HepG2 (cell line): ENCODE data around the gene ZNF493. TPM values are rescaled to one million over a fixed set of nuclear protein-coding genes. Genes with fewer than 3 reads are reported as not detected.

Experiments
- AGO2 ChIP-seq: fragments of 200-400 bp; formaldehyde crosslinking; optimal IDR thresholded peaks from 2 replicates; pipeline ENCODE3; 2017; ENCODE audit warnings: mild to moderate bottlenecking, low read depth, low read length, moderate library complexity
- ASH2L ChIP-seq: fragments of 300-600, 200-600 bp; sonication (generic); IDR thresholded peaks from 2 replicates; pipeline ENCODE4 v1.7.0; 2017; ENCODE audit warnings: low read depth, mild to moderate bottlenecking, moderate library complexity, mixed read lengths, low read length; ENCODE audit not compliant: insufficient read length
- ATF5 ChIP-seq: sonication (generic); formaldehyde crosslinking; IDR thresholded peaks from 2 replicates; pipeline ENCODE4 v1.4.0; 2020; ENCODE audit warnings: mild to moderate bottlenecking, low read depth, missing genetic modification reagents
- ATF6 ChIP-seq: sonication (generic); formaldehyde crosslinking; conservative IDR thresholded peaks from 2 replicates; pipeline ENCODE4 v1.4.0; 2020; ENCODE audit warnings: missing genetic modification reagents
- CCAR2 ChIP-seq: fragments of 200-400 bp; formaldehyde crosslinking; optimal IDR thresholded peaks from 2 replicates; pipeline ENCODE3; 2018; ENCODE audit warnings: low read depth, mild to moderate bottlenecking, low read length, moderate library complexity
- MTA1 ChIP-seq: sonication (generic); formaldehyde crosslinking; IDR thresholded peaks from 2 replicates; pipeline ENCODE4 v1.4.0; 2020; ENCODE audit warnings: missing genetic modification reagents, mild to moderate bottlenecking, borderline replicate concordance
- SAP130 ChIP-seq: IDR thresholded peaks from 2 replicates; pipeline ENCODE4 v1.6.1; 2016; ENCODE audit warnings: low read depth
- TBL1XR1 ChIP-seq: fragments of 150-350 bp; IDR thresholded peaks from 2 replicates; pipeline ENCODE4 v1.6.1; 2014; ENCODE audit warnings: borderline replicate concordance, low read length; ENCODE audit not compliant: partially characterized antibody
- TOPORS ChIP-seq: sonication (generic); formaldehyde crosslinking; IDR thresholded peaks from 2 replicates; pipeline ENCODE4 v1.8.0; 2023; ENCODE audit warnings: mild to moderate bottlenecking, missing genetic modification reagents
- ZBTB20 ChIP-seq: sonication (generic); formaldehyde crosslinking; IDR thresholded peaks from 2 replicates; pipeline ENCODE4 v1.8.1; 2023; ENCODE audit warnings: missing genetic modification reagents, low read depth, mild to moderate bottlenecking, borderline replicate concordance
- ZFP1 ChIP-seq: IDR thresholded peaks from 2 replicates; pipeline ENCODE4 v1.6.1; 2016
- ZNF17 ChIP-seq: sonication (generic); formaldehyde crosslinking; IDR thresholded peaks from 2 replicates; pipeline ENCODE4 v1.5.0; 2020; ENCODE audit warnings: mild to moderate bottlenecking, missing genetic modification reagents
- ZNF207 ChIP-seq: fragments of 450-650 bp; IDR thresholded peaks from 2 replicates; pipeline ENCODE4 v1.6.1; 2016; ENCODE audit warnings: antibody characterized with exemption, borderline replicate concordance
- ZNF326 ChIP-seq: sonication (generic); formaldehyde crosslinking; IDR thresholded peaks from 2 replicates; pipeline ENCODE4 v1.4.0; 2020; ENCODE audit warnings: missing genetic modification reagents, borderline replicate concordance
- ZNF407 ChIP-seq: sonication (generic); formaldehyde crosslinking; IDR thresholded peaks from one replicate; pipeline ENCODE4 v1.5.1; 2020; ENCODE audit warnings: mild to moderate bottlenecking, missing genetic modification reagents; ENCODE audit errors: not compliant biosample characterization
- ZNF484 ChIP-seq: sonication (generic); formaldehyde crosslinking; IDR thresholded peaks from 2 replicates; pipeline ENCODE4 v1.5.1; 2020; ENCODE audit warnings: mild to moderate bottlenecking, low read depth, missing genetic modification reagents, borderline replicate concordance
- ZNF607 ChIP-seq: sonication (generic); formaldehyde crosslinking; IDR thresholded peaks from 2 replicates; pipeline ENCODE4 v1.5.1; 2020; ENCODE audit warnings: missing genetic modification reagents, mild to moderate bottlenecking, borderline replicate concordance
- polyA plus RNA-seq, 8 experiments: library from polyadenylated mRNA; depleted of rRNA in 3 of 8; stranded (reverse) in 7 of 8; unstranded in 1 of 8; fragments of >200 nt; fragmentation: Illumina TruSeq in 4 of 8; extraction: Trizol in 4 of 8; gene quantifications; 2 replicates each; pipeline versions ENCODE4 v1.2.1 to v1.2.3, GENCODE V29; 2011 to 2016; ENCODE audit warnings: low read depth in 4 of 8, missing spikeins in 1 of 8, mixed read lengths in 1 of 8; ENCODE audit not compliant: insufficient read depth in 1 of 8
- total RNA-seq, 5 experiments: library from RNA; depleted of rRNA; stranded (reverse); fragments of >200 nt; fragmentation: Illumina TruSeq; extraction: Trizol; gene quantifications; 2 replicates each; pipeline ENCODE4 v1.2.3, GENCODE V29; 2016; ENCODE audit warnings: low read depth in 1 of 5

ZNF493 gene
- total and polyA plus RNA-seq, 2 of the 13 experiments (the other 11 are each of a cell fraction or from before 2014, with no cell fraction given) = 6.8 to 9.0 TPM

- TF ChIP-seq TOPORS (CRISPR knock-in tag) = no peak
- TF ChIP-seq CCAR2 = no peak
- no peak for TF ChIP-seq ZNF407 (CRISPR knock-in tag)
- TF ChIP-seq ATF6 (CRISPR knock-in tag) = no peak
- no peak for TF ChIP-seq ZNF207
- TF ChIP-seq ASH2L = peak; percentile 29
- TF ChIP-seq ZNF326 (CRISPR knock-in tag) = no peak
- TF ChIP-seq ZBTB20 (CRISPR knock-in tag) = no peak
- TF ChIP-seq SAP130 = peak; percentile 78
- TF ChIP-seq ZNF17 (CRISPR knock-in tag) = no peak
- no peak for TF ChIP-seq MTA1 (CRISPR knock-in tag)
- no peak for TF ChIP-seq TBL1XR1
- no peak for TF ChIP-seq ZFP1 (CRISPR knock-in tag)
- TF ChIP-seq ZNF484 = no peak
- TF ChIP-seq ATF5 (CRISPR knock-in tag) = no peak
- no peak for TF ChIP-seq ZNF607
- no peak for TF ChIP-seq AGO2
These were observed 38.0 kb upstream of the ZNF493 start, which contains the start of gene ZNF738 (continued) for GRCh38 chr19:21358768-21359451.
